NCI-H128 (cell line): ENCODE results near the gene HESX1.

Experiments used
- DNase-seq: peaks from one replicate; lab custom pipeline; 2025; ENCODE audit not compliant: unreplicated experiment; lab: John Stamatoyannopoulos, UW

HESX1 gene

GRCh38 chr3:57199895-57200297, at the start of gene HESX1:
Gene HESX1, minus strand, starts transcription at chr3:57199978. Its CDS starts 60 bp downstream, at chr3:57199918.
- DNase-seq = no peak

- DNase-seq = no peak
These were observed 45.2 kb upstream of the HESX1 start for GRCh38 chr3:57244946-57245345.

- DNase-seq = no peak
These were observed 35.1 kb upstream of the HESX1 start for GRCh38 chr3:57234613-57235575.

- no peak for DNase-seq
These were observed 34.0 kb upstream of the HESX1 start for GRCh38 chr3:57233799-57234198.

GRCh38 chr3:57230006-57230405, 30.2 kb upstream of the HESX1 start:
- no peak for DNase-seq

- DNase-seq = no peak
These were observed 28.4 kb upstream of the HESX1 start for GRCh38 chr3:57227930-57228751.

- peak; percentile 78 for DNase-seq
These were observed 27.6 kb upstream of the HESX1 start, which contains the start of gene APPL1 for GRCh38 chr3:57227204-57227929. Gene APPL1, plus strand, starts transcription at chr3:57227729. Its CDS starts 155 bp downstream, at chr3:57227884.

- DNase-seq = no peak
These were observed 26.4 kb upstream of the HESX1 start for GRCh38 chr3:57226176-57226575.

GRCh38 chr3:57224856-57225255, 25.1 kb upstream of the HESX1 start:
- no peak for DNase-seq

- DNase-seq = no peak
These were observed 22.1 kb upstream of the HESX1 start for GRCh38 chr3:57221883-57222282.

- DNase-seq = no peak
These were observed 6.6 kb upstream of the HESX1 start for GRCh38 chr3:57206423-57206822.

GRCh38 chr3:57194641-57195040, 5.1 kb downstream of the HESX1 start:
- no peak for DNase-seq

GRCh38 chr3:57192028-57192427, 7.8 kb downstream of the HESX1 start:
- no peak for DNase-seq

- no peak for DNase-seq
These were observed 15.3 kb downstream of the HESX1 start for GRCh38 chr3:57184526-57184925.

- DNase-seq = no peak
These were observed 20.0 kb downstream of the HESX1 start for GRCh38 chr3:57179580-57180410.

- DNase-seq = no peak
These were observed 23.7 kb downstream of the HESX1 start for GRCh38 chr3:57176045-57176444.

GRCh38 chr3:57173687-57174086, 26.1 kb downstream of the HESX1 start:
- no peak for DNase-seq

GRCh38 chr3:57170946-57171345, 28.8 kb downstream of the HESX1 start:
- no peak for DNase-seq

GRCh38 chr3:57169872-57170623, 29.7 kb downstream of the HESX1 start:
- no peak for DNase-seq
